Measurements from ENCODE around the gene KXD1. TPM values are rescaled to one million over a fixed set of nuclear protein-coding genes. Genes with fewer than 3 reads are reported as not detected.
"Not testable (repeated sequence)": the region's sequence is repeated elsewhere in the genome, so short reads cannot be mapped to it uniquely, and the experiment has no call there.

The KXD1 gene
- total and polyA plus RNA-seq, 8 donors, result 30.8 to 513 (median 77.8) TPM

- WGBS, 5 donors, result 11 to 33% (median 16%) methylated on average over 20 to 52 of the region's 52 CpGs
- peak; percentile 74 to 92 for DNase-seq
- intact Hi-C loops (cut with DNase I; ENCODE audit: low total_unique reads), result loop anchor here (5.0 kb wide), 1 partner anchor 258 kb away; no protein-coding TSS in a partner anchor
- peaks cover 0 to 1% (median 0%) of the 10 kb centered on the region in 3 donors for H3K27me3 ChIP-seq
- H3K4me1 ChIP-seq, result peaks cover 20 to 45% (median 38%) of the 10 kb centered on the region in 4 donors
- peak overlapping the region; percentile 73 to 93 (median 90) for H3K4me3 ChIP-seq
- H3K36me3 ChIP-seq, result peaks cover 8 to 20% (median 16%) of the 10 kb centered on the region in 4 donors
- no peaks in the 10 kb centered on the region for H3K9me3 ChIP-seq
- H3K27ac ChIP-seq, result peak overlapping the region; percentile 73 to 92 (median 90)
- TF ChIP-seq EP300 (IDR thresholded peaks at IDR 0.05), result no peak
- peak in 2 of 7 experiments; percentile 23 to 28 for TF ChIP-seq CTCF (IDR thresholded peaks at IDR 0.05)
- peak in 1 of 3 donors; percentile 32 for TF ChIP-seq POLR2AphosphoS5 (IDR thresholded peaks at IDR 0.05)
- TF ChIP-seq POLR2A (IDR thresholded peaks at IDR 0.05), result no peak
These were observed 32.0 kb downstream of the KXD1 start for GRCh38 chr19:18589380-18590272.

GRCh38 chr19:18590273-18591272, 32.9 kb downstream of the KXD1 start:
- Histone ChIP-seq H3K4me3 (peak overlapping the region in 1 of 4 donors; percentile 93), H3K27me3 (peaks cover 0 to 11% (median 6%) of the 10 kb centered on the region in 3 donors), H3K27ac (peak overlapping the region in 4 of 5 donors; percentile 84 to 92 (median 90)), H3K4me1 (peaks cover 27 to 53% (median 46%) of the 10 kb centered on the region in 4 donors), H3K9me3 (no peaks in the 10 kb centered on the region), H3K36me3 (peaks cover 8 to 20% (median 16%) of the 10 kb centered on the region in 4 donors)
- TF ChIP-seq CTCF (IDR thresholded peaks at IDR 0.05), result no peak
- TF ChIP-seq POLR2AphosphoS5 (IDR thresholded peaks at IDR 0.05), result no peak
- TF ChIP-seq POLR2A (IDR thresholded peaks at IDR 0.05), result no peak
- no peak for TF ChIP-seq EP300 (IDR thresholded peaks at IDR 0.05)
- intact Hi-C loops (cut with DNase I; ENCODE audit: low total_unique reads), result loop anchor here (5.0 kb wide), 1 partner anchor 257 kb away; no protein-coding TSS in a partner anchor
- WGBS, 5 donors, result 78 to 89% (median 84%) methylated on average over 37 to 40 of the region's 40 CpGs
- peak in 1 of 2 donors; percentile 92 for DNase-seq

GRCh38 chr19:18591735-18592385, 34.2 kb downstream of the KXD1 start:
- DNase-seq, result no peak
- H3K4me1 ChIP-seq, result peaks cover 27 to 58% (median 49%) of the 10 kb centered on the region in 4 donors
- H3K36me3 ChIP-seq, result peaks cover 8 to 20% (median 16%) of the 10 kb centered on the region in 4 donors
- peaks cover 0 to 22% (median 14%) of the 10 kb centered on the region in 3 donors for H3K27me3 ChIP-seq
- H3K9me3 ChIP-seq, result no peaks in the 10 kb centered on the region
- no peak overlapping the region for H3K27ac ChIP-seq
- TF ChIP-seq POLR2AphosphoS5 (IDR thresholded peaks at IDR 0.05), result no peak
- TF ChIP-seq POLR2A (IDR thresholded peaks at IDR 0.05), result no peak
- no peak for TF ChIP-seq EP300 (IDR thresholded peaks at IDR 0.05)
- no peak for TF ChIP-seq CTCF (IDR thresholded peaks at IDR 0.05)
- H3K4me3 ChIP-seq, result no peak overlapping the region
- intact Hi-C loops (cut with DNase I; ENCODE audit: low total_unique reads), result loop anchor here (5.0 kb wide), 1 partner anchor 255 kb away; no protein-coding TSS in a partner anchor
- 93 to 97% (median 96%) methylated on average over 22 of the region's 22 CpGs for WGBS, 5 donors

GRCh38 chr19:18592732-18593131, 35.1 kb downstream of the KXD1 start:
- 81 to 92% (median 85%) methylated on average over 5 of the region's 5 CpGs for WGBS, 5 donors
- H3K4me1 ChIP-seq, result peaks cover 27 to 58% (median 51%) of the 10 kb centered on the region in 4 donors
- not testable (repeated sequence) for H3K9me3 ChIP-seq, H3K27ac ChIP-seq, H3K4me3 ChIP-seq, DNase-seq
- intact Hi-C loops (cut with DNase I; ENCODE audit: low total_unique reads), result loop anchor here (5.0 kb wide), 1 partner anchor 255 kb away; no protein-coding TSS in a partner anchor
- H3K36me3 ChIP-seq, result peaks cover 8 to 20% (median 16%) of the 10 kb centered on the region in 4 donors
- H3K27me3 ChIP-seq, result peaks cover 0 to 30% (median 19%) of the 10 kb centered on the region in 3 donors
